Measurements from ENCODE around the gene SRCIN1. TPM values are rescaled to one million over a fixed set of nuclear protein-coding genes. Genes with fewer than 3 reads are reported as not detected.

The SRCIN1 gene
- total RNA-seq, 1 donor from 2014 or later, result not detected

DNA sequence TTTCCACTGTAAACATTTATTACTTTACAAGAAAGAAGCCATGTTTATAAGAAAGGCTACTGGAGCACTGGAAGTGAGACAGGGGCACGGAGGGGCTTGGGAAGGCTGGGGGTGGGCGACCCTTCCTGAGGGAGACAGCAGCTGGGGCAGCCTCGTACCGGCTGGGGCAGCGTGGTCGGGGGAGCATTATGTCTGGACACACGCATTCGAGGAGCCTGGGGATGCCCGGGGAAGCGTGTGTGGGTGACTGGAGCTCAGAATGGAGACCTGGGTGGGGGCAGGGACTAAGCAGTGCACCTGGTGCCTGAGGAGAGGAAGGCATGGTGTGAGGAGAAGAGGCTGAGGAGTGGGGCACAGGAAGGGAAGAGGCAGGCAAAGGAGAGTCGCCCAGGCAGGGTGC is 64.5 kb downstream of the SRCIN1 start:
- H3K36me3 ChIP-seq, result no peaks in the 10 kb centered on the region
- H3K27me3 ChIP-seq, result no peaks in the 10 kb centered on the region
- H3K4me3 ChIP-seq, result no peak overlapping the region
- DNase-seq (ENCODE audit: low spot score in 2 of 2), result no peak
- intact Hi-C loops (cut with DNase I), result no loop called here
- H3K4me1 ChIP-seq, result no peaks in the 10 kb centered on the region
- H3K9me3 ChIP-seq, result no peaks in the 10 kb centered on the region
- TF ChIP-seq, protein P1, sequence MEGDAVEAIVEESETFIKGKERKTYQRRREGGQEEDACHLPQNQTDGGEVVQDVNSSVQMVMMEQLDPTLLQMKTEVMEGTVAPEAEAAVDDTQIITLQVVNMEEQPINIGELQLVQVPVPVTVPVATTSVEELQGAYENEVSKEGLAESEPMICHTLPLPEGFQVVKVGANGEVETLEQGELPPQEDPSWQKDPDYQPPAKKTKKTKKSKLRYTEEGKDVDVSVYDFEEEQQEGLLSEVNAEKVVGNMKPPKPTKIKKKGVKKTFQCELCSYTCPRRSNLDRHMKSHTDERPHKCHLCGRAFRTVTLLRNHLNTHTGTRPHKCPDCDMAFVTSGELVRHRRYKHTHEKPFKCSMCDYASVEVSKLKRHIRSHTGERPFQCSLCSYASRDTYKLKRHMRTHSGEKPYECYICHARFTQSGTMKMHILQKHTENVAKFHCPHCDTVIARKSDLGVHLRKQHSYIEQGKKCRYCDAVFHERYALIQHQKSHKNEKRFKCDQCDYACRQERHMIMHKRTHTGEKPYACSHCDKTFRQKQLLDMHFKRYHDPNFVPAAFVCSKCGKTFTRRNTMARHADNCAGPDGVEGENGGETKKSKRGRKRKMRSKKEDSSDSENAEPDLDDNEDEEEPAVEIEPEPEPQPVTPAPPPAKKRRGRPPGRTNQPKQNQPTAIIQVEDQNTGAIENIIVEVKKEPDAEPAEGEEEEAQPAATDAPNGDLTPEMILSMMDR (IDR thresholded peaks at IDR 0.05), result no peak
- H3K27ac ChIP-seq, result no peak overlapping the region

DNA sequence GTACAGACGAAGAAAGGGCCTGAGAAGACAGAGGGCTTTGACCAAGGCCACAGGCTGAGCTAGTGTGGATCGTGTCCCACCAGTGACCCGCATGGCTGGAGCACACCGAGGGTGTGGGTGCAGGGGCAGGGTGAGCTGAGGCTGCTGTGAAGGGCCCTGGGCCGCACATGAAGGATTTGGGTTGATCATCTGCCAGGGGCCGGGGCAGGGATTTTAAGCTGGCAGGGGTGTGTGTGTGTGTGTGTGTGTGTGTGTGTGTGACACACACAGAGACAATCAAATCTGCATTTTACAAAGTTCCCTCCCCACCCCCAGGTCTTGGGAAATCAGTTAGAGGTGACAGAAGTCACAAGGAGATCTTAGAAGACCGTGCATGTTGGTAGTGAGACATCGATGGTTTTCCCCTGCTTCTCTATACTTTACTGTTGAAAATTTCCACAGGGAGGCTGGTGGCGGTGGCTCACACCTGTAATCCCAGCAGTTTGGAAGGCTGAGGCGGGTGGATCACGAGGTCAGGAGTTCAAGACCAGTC is 65.2 kb downstream of the SRCIN1 start:
- no peaks in the 10 kb centered on the region for H3K4me1 ChIP-seq
- no peak for DNase-seq (ENCODE audit: low spot score in 2 of 2)
- H3K9me3 ChIP-seq, result no peaks in the 10 kb centered on the region
- H3K36me3 ChIP-seq, result no peaks in the 10 kb centered on the region
- no peak overlapping the region for H3K27ac ChIP-seq
- no peak overlapping the region for H3K4me3 ChIP-seq
- no peaks in the 10 kb centered on the region for H3K27me3 ChIP-seq
- intact Hi-C loops (cut with DNase I), result no loop called here
- TF ChIP-seq, protein P1 (IDR thresholded peaks at IDR 0.05), result no peak

DNA sequence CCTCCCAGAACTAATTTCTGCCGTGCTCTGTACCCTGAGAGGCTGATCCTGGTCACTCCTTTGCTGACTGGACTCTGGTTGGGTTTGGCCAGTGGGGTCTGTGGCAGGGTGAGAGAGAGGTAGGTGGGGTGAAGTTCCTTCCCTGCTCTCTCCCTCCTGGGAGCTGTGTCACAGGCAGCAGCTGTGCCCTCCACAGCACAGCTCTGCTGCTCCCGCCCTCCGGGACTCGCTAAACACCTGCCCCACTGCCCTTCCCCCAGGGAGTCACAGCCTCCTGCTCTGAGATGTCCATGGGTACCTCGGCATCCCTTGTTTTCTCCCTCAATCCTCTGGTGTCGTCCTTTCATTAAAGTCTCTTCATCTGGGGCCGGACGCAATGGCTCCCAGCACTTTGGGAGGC is 66.4 kb downstream of the SRCIN1 start:
- Histone ChIP-seq H3K27ac (no peak overlapping the region), H3K9me3 (no peaks in the 10 kb centered on the region), H3K36me3 (no peaks in the 10 kb centered on the region), H3K4me3 (no peak overlapping the region), H3K27me3 (no peaks in the 10 kb centered on the region), H3K4me1 (no peaks in the 10 kb centered on the region)
- no peak for DNase-seq (ENCODE audit: low spot score in 2 of 2)
- TF ChIP-seq, protein P1 (IDR thresholded peaks at IDR 0.05), result no peak
- intact Hi-C loops (cut with DNase I), result no loop called here

DNA sequence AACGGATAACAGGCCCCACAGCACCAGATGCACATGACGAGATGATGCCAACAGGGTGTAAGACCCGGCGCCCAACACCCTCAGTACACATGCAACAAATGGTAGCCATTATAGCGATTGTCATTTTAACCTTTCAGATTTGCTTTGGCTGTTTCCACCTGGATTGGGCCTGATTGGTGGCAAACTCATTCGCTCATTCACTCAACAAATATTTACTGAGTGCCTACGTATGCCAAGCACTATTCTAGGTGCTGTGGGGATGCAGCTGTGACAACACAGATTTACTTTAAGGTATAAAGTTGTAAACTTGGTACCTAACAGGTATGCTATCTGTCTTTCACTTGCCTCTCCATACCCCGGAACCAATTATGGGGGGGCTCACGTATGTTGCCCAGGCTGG is 66.8 kb downstream of the SRCIN1 start:
- Histone ChIP-seq H3K9me3 (no peaks in the 10 kb centered on the region), H3K4me1 (no peaks in the 10 kb centered on the region), H3K4me3 (no peak overlapping the region), H3K27me3 (no peaks in the 10 kb centered on the region), H3K27ac (no peak overlapping the region), H3K36me3 (no peaks in the 10 kb centered on the region)
- intact Hi-C loops (cut with DNase I), result no loop called here
- TF ChIP-seq, protein P1 (IDR thresholded peaks at IDR 0.05), result no peak
- DNase-seq (ENCODE audit: low spot score in 2 of 2), result no peak

DNA sequence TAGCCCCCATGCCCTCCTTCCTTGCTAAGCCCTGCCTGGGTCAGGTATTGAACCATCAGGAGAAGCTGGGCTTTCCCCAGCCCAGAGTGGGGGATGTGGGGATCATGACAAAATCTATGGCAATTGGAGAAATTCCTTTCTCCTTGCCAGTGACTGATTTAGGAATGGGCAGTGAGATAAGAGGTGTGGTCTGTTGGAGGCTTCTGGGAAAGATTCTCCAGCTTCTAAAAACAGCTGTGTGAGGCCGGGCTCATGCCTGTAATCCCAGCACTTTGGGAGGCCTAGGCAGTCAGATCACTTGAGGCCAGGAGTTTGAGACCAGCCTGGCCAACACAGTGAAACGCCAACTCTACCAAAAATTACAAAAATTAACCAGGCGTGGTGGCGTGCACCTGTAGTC is 69.1 kb downstream of the SRCIN1 start:
- Histone ChIP-seq H3K9me3 (no peaks in the 10 kb centered on the region), H3K4me1 (no peaks in the 10 kb centered on the region), H3K36me3 (no peaks in the 10 kb centered on the region), H3K4me3 (no peak overlapping the region), H3K27ac (no peak overlapping the region), H3K27me3 (no peaks in the 10 kb centered on the region)
- intact Hi-C loops (cut with DNase I), result no loop called here
- DNase-seq (ENCODE audit: low spot score in 2 of 2), result no peak
- TF ChIP-seq, protein P1 (IDR thresholded peaks at IDR 0.05), result no peak

DNA sequence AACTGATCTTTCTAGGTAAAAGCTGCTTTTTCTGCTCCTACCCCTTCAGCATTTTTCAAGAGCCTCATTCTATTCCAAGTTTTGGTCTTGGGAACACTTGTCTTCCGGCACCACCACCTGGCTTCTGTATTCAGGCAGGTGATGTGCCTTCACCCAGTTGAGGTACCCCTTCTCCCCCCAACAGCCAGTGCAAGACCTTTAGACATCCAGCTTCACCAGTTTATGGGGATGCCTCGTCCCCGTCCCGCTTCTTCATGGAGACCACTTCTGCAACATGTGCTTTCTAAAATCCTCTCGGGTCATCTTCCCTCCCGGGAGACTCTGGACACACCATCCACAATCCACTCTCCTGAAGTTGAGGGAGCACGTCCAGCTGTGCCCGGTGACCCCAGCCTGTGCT is 69.9 kb downstream of the SRCIN1 start:
- H3K36me3 ChIP-seq, result no peaks in the 10 kb centered on the region
- no peaks in the 10 kb centered on the region for H3K27me3 ChIP-seq
- H3K27ac ChIP-seq, result no peak overlapping the region
- TF ChIP-seq, protein P1 (IDR thresholded peaks at IDR 0.05), result no peak
- no peak for DNase-seq (ENCODE audit: low spot score in 2 of 2)
- intact Hi-C loops (cut with DNase I), result no loop called here
- H3K9me3 ChIP-seq, result no peaks in the 10 kb centered on the region
- H3K4me3 ChIP-seq, result no peak overlapping the region
- H3K4me1 ChIP-seq, result no peaks in the 10 kb centered on the region
